Hepatocyte (in vitro differentiated cells): ENCODE data around the gene ZBTB20. TPM values are rescaled to one million over a fixed set of nuclear protein-coding genes. Genes with fewer than 3 reads are reported as not detected.

Experiments used
- DNase-seq: peaks from one replicate; pipeline ENCODE4 v3.0.0-alpha.2; 2016; ENCODE audit warnings: low spot score
- H2AFZ ChIP-seq: fragments of 200-600 bp; sonication (generic); 2 replicates; pipeline ENCODE4 v1.6.0; 2016; ENCODE audit warnings: antibody characterized with exemption, mild to moderate bottlenecking
- H3K27ac ChIP-seq: fragments of 200-600 bp; sonication (generic); 2 replicates; pipeline ENCODE4 v1.5.1; 2016; ENCODE audit warnings: mild to moderate bottlenecking
- H3K27me3 ChIP-seq: fragments of 200-600 bp; sonication (generic); 2 replicates; pipeline ENCODE4 v1.6.1; 2016
- H3K36me3 ChIP-seq: fragments of 200-600 bp; sonication (generic); replicated peaks from 2 replicates; pipeline ENCODE4 v1.5.1; 2016; ENCODE audit warnings: low read depth; ENCODE audit not compliant: insufficient read depth
- H3K4me1 ChIP-seq: fragments of 200-600 bp; sonication (generic); 2 replicates; pipeline ENCODE4 v1.5.1; 2016; ENCODE audit warnings: mild to moderate bottlenecking, moderate library complexity; ENCODE audit not compliant: insufficient read depth
- H3K4me2 ChIP-seq: fragments of 200-600 bp; sonication (generic); 2 replicates; pipeline ENCODE4 v1.6.0; 2016
- H3K4me3 ChIP-seq: fragments of 200-600 bp; sonication (generic); 2 replicates; pipeline ENCODE4 v1.5.1; 2016; ENCODE audit warnings: mild to moderate bottlenecking
- H3K79me2 ChIP-seq: fragments of 200-600 bp; sonication (generic); 2 replicates; pipeline ENCODE4 v1.6.0; 2017; ENCODE audit warnings: mild to moderate bottlenecking
- H3K9me2 ChIP-seq: fragments of 200-600 bp; sonication (generic); replicated peaks from 2 replicates; pipeline ENCODE4 v1.6.0; 2017; ENCODE audit warnings: mild to moderate bottlenecking; ENCODE audit not compliant: insufficient read depth
- H3K9me3 ChIP-seq: fragments of 200-600 bp; sonication (generic); 2 replicates; pipeline ENCODE4 v1.5.1; 2016; ENCODE audit warnings: low read depth, mild to moderate bottlenecking
- H4K20me1 ChIP-seq: fragments of 200-600 bp; sonication (generic); 2 replicates; pipeline ENCODE4 v1.6.0; 2016; ENCODE audit warnings: mild to moderate bottlenecking; ENCODE audit not compliant: insufficient read depth, poor library complexity, severe bottlenecking
- CTCF ChIP-seq: fragments of 200-600 bp; sonication (generic); IDR thresholded peaks from 2 replicates; pipeline ENCODE4 v1.5.1; 2016; ENCODE audit warnings: antibody characterized with exemption, mild to moderate bottlenecking; ENCODE audit not compliant: poor library complexity
- EZH2 ChIP-seq: fragments of 200-600 bp; sonication (generic); IDR thresholded peaks from 2 replicates; pipeline ENCODE4 v1.6.1; 2016; ENCODE audit warnings: antibody characterized with exemption, mild to moderate bottlenecking, borderline replicate concordance
- EZH2phosphoT487 ChIP-seq: fragments of 200-600 bp; sonication (generic); IDR thresholded peaks from one replicate; pipeline ENCODE4 v1.6.1; 2018; ENCODE audit warnings: antibody characterized with exemption, mild to moderate bottlenecking, low read depth, moderate library complexity; ENCODE audit not compliant: unreplicated experiment, severe bottlenecking
- WGBS: methylation state at CpG from one replicate; pipeline ENCODE4 v1.1.6; 2016; ENCODE audit warnings: low lambda C conversion rate; ENCODE audit errors: missing lambda C conversion rate; 5-methylcytosine and 5-hydroxymethylcytosine counted together
- polyA plus RNA-seq: library from polyadenylated mRNA; unstranded; fragments of >200 nt; fragmentation: Nextera tagmentation; extraction: Ambion mirVana; gene quantifications from 2 replicates; pipeline ENCODE4 v1.2.1, GENCODE V29; 2016
- total RNA-seq: library from RNA; depleted of rRNA; stranded (reverse); fragments of >200 nt; gene quantifications from 2 replicates; pipeline ENCODE4 v1.2.3, GENCODE V29; 2014

Gene ZBTB20
- 20.5 and 28.0 TPM in 2 replicates for total RNA-seq
- 25.8 and 42.5 TPM in 2 replicates for polyA plus RNA-seq

- WGBS = 1% methylated on average over 17 of the region's 72 CpGs
Observed at GRCh38 chr3:115146418-115147328, at the start of gene ZBTB20. TSS of gene ZBTB20 (minus strand) at chr3:115147288.

GRCh38 chr3:115194476-115194875 is 47.4 kb upstream of the ZBTB20 start:
- no peaks in the 10 kb centered on the region for H3K36me3 ChIP-seq
- no peaks in the 10 kb centered on the region for H3K27me3 ChIP-seq
- DNase-seq = no peak
- H3K4me1 ChIP-seq = no peaks in the 10 kb centered on the region
- H3K9me2 ChIP-seq = no peaks in the 10 kb centered on the region
- no peak overlapping the region for H3K27ac ChIP-seq
- H4K20me1 ChIP-seq = no peaks in the 10 kb centered on the region
- peaks cover 4% of the 10 kb centered on the region for H3K9me3 ChIP-seq
- no peak overlapping the region for H2AFZ ChIP-seq
- H3K4me2 ChIP-seq = no peak overlapping the region
- WGBS = 94% methylated on average over 4 of the region's 4 CpGs
- no peak overlapping the region for H3K4me3 ChIP-seq
- no peaks in the 10 kb centered on the region for H3K79me2 ChIP-seq
- no peak for TF ChIP-seq CTCF
- no peak for TF ChIP-seq EZH2
- TF ChIP-seq EZH2phosphoT487 = no peak

More at GRCh38 chr3:115146418-115147328, at the start of gene ZBTB20:
- Histone ChIP-seq H3K4me3 (peak within 1 kb of the TSS; percentile 80), H3K4me2 (peak within 1 kb of the TSS; percentile 86), H3K4me1 (no peaks in the 10 kb centered on the region), H3K9me3 (no peaks in the 10 kb centered on the region), H3K36me3 (no peaks in the 10 kb centered on the region), H3K27me3 (no peaks in the 10 kb centered on the region), H3K27ac (peak within 1 kb of the TSS; percentile 98), H2AFZ (peak within 1 kb of the TSS; percentile 92), H3K79me2 (peaks cover 5% of the 10 kb centered on the region), H4K20me1 (no peaks in the 10 kb centered on the region), H3K9me2 (no peaks in the 10 kb centered on the region)
- TF ChIP-seq EZH2 (no peak), CTCF (no peak), EZH2phosphoT487 (no peak)
- peak; percentile 85 for DNase-seq

DNA sequence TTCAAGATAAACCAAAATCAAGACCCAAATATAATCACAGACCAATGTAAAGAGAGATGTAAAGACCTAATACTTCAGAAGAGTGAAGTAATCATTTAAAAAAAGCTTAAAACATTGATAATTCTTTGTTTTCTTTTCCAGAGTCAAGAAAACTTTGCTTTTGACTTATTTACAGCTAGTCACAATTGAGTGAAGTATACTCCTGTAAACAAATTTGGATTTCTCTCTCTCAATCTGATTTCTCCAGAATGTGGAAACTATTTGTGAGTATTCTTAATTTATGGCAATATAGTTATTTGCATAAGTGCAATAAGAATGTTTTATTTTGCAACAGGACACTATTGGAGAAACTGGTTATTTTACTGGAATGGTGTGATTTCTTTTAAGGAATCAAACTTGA is 43.7 kb upstream of the ZBTB20 start:
- no peaks in the 10 kb centered on the region for H3K36me3 ChIP-seq
- no peak overlapping the region for H2AFZ ChIP-seq
- no peaks in the 10 kb centered on the region for H3K79me2 ChIP-seq
- no peak overlapping the region for H3K4me3 ChIP-seq
- H4K20me1 ChIP-seq = no peaks in the 10 kb centered on the region
- no peaks in the 10 kb centered on the region for H3K27me3 ChIP-seq
- no peak overlapping the region for H3K4me2 ChIP-seq
- H3K9me3 ChIP-seq = peaks cover 4% of the 10 kb centered on the region
- no peaks in the 10 kb centered on the region for H3K4me1 ChIP-seq
- TF ChIP-seq EZH2phosphoT487 = no peak
- no peak for TF ChIP-seq EZH2
- no peak for TF ChIP-seq CTCF
- H3K27ac ChIP-seq = no peak overlapping the region
- H3K9me2 ChIP-seq = no peaks in the 10 kb centered on the region
- DNase-seq = no peak
